HG03159 (cell line): ENCODE data around the gene FGF5.
"Not testable (repeated sequence)": the region's sequence is repeated elsewhere in the genome, so short reads cannot be mapped to it uniquely, and the experiment has no call there.

Experiments used
- ATAC-seq: cut with Tn5 transposase; IDR thresholded peaks from one replicate; pipeline ENCODE4 v1.9.1; 2021; ENCODE audit warnings: mild to moderate bottlenecking, moderate library complexity; ENCODE audit not compliant: unreplicated experiment

Gene FGF5, protein sequence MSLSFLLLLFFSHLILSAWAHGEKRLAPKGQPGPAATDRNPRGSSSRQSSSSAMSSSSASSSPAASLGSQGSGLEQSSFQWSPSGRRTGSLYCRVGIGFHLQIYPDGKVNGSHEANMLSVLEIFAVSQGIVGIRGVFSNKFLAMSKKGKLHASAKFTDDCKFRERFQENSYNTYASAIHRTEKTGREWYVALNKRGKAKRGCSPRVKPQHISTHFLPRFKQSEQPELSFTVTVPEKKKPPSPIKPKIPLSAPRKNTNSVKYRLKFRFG

DNA sequence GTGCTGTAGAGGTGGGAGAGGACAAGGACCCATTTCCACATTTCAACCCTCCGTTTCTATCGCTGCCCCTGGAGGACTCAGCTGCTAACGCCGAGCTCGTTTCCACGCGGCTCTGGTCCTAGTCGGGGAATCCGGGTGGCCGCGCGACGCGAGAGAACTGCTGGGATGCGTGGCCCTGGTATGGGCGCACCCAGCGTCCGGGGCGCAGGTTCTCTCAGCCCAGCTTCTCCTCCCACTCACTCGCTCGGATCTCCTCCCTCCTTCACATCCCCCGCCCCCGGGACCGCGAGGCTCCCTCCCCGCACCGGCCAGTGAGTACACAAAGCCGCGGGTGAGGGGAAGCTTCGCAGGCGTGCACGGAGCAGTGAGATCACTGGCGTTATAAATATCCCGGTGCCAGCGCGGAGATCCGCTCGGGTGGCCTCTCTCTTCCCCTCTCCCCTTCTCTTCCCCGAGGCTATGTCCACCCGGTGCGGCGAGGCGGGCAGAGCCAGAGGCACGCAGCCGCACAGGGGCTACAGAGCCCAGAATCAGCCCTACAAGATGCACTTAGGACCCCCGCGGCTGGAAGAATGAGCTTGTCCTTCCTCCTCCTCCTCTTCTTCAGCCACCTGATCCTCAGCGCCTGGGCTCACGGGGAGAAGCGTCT is at the start of gene FGF5:
Gene FGF5, plus strand, starts transcription at position 412 of the 649 bp plus-strand sequence. Its CDS starts 161 bp downstream, at position 573.
- ATAC-seq: peak; percentile 38

DNA sequence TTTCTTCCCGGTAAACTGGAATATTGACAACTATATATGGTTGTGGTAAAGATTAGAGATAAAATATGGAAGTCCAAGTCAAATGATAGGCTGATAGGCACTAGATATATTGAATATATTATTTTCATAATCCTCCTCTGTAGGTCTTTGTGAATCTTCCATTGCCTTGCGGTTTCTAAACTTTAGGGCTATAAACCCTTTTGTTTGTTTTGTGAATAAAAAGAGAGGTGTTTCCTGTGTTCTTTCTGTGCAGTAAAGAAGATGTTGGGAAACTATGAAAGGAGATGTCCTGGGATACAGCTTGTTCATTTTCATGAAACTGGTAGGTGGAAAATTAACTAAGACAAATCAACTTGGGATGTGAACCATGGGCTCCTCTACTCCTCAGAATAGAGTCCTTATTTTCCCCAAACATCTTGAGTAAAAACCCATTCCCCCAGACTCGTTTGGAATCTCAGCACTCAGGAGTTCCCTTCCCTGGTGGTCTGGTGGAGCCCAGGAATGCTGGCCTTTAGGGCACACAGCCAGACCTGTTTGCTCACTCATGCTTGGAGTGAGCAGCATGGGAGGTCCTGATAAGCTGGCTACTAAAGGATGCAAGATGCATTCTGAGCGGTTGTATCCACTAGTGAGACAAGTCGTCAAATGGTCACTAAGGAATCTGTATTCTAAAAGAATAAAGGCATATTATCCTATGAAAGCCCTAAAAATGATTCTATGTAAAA is 47.0 kb upstream of the FGF5 start:
- ATAC-seq: no peak

DNA sequence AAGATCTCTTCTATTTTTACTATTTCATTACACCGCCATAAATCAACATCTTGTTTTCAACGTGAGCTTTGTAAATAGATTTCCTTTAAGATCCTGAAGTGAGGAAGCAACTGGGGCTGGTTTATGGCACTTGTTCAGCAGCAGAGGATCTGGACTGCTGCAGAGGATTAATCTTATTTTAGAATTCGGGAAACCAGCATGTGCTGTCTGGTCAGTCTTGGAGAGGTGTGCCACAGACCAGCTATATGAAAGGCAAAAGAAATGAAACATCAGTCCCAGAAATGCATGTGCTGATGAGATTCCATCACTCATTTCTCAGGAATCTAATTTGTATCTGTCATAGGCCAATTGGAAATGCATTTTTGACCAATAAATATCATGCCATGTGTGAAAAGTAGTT is 45.8 kb upstream of the FGF5 start:
- no peak for ATAC-seq

DNA sequence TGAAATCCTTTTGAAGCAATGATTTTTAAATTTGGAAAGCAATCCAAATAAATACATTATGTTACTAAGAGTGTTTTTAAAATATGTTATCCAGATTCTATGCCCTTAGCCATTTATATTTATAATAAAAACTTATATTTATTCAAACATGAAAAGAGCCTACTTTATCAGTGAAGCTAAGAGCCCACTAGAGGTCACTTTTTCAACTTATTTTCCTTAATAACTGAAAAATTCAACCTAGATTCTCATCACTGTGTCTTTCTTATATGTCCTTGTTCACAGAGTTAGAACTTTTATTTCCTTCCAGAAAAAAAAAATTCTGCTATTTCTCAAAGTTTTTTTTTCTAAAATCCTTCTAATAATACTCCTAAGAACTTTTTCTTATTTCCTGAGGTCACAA is 45.3 kb upstream of the FGF5 start:
- no peak for ATAC-seq

DNA sequence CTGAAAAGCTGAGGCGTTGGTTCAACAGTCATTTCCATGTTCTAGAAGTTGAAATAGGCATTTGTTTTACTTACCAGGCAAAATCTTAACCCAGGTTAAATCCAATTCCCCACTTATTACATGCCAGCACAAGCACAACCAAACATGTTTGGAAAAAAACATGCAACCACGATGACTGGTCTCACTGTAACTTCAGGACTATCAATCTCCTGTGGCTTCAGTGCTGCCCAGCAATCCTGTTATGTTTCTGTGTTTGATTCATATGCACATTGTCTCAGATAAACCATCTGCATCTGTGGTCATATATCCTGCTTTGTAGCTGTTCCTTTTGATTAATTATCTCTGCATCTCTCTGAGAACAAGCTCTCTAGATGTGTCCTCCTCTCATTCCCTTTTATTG is 40.9 kb upstream of the FGF5 start:
- ATAC-seq: no peak

DNA sequence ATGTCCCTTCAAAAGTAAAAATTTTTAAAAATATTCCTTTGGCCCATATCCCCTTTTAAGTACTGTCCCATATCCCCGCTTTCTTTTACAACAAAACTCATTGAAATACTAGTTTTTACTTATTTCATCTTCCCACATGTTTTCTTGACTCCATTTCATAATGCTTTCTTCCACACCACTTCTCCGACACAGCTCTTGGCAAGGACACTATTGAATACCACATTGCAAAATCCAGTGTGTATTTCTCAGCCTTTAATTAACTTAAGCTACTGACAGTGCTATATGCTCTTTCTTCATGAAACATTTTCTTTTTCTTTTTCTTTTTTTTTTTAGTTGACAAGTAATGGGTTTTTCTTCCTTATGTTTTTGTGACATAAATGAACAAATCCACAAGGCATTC is 40.4 kb upstream of the FGF5 start:
- no peak for ATAC-seq

DNA sequence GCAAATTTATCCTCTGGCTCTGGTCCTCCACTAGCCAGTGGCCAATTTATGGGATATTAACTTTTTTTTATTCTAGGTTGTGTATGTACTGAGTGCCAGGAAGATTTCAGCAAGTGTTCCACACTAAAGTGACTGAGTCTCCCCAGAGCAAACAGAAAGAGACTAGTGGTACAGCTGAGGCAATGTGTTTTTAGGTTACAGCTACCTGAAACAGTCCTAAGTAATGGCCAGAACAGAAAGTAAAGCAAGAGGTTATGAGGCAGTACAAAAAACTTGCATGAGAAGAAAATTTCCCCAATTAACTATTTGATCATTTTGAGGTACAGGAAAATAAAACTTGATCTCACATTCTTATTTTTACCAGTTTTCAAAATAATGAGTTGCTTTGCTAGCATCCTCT is 38.0 kb upstream of the FGF5 start:
- no peak for ATAC-seq

DNA sequence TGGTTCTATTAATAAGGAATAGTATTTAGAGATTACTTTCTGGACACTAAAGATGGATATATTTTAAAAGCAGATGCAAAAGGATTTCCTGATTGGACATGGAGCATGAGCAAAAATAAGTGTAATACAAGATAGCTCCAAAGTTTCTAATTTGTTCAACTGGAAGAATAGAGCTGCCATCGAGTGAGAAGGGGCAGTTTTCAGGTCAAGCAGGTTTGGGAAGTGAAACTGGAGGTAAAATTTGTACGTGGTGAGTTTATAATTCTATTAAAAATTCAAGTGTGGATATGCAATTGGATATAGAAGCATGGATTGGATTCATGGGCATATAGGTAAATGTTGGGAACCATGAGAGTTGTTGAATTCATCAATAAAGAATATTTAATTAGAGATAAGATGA is 37.3 kb upstream of the FGF5 start:
- ATAC-seq: no peak

DNA sequence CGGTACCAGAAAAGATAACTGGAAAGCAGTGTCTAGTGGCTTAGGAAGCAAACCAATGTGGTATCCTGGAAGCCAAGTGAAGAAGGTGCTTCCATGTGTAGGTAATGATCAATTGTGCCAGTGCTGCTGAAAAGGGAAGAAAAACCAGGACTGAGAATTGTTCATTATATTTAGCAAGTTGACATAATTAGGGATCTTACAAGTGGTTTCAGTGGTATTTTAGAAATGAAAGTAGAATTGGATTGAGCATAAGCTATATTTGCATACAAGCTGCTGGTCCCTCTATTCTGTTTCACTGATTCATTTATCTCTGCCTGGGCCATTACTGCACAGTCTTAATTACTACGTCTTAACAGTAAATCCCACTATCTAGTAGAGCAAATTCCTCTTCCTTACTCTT is 36.9 kb upstream of the FGF5 start:
- peak; percentile 95 for ATAC-seq

DNA sequence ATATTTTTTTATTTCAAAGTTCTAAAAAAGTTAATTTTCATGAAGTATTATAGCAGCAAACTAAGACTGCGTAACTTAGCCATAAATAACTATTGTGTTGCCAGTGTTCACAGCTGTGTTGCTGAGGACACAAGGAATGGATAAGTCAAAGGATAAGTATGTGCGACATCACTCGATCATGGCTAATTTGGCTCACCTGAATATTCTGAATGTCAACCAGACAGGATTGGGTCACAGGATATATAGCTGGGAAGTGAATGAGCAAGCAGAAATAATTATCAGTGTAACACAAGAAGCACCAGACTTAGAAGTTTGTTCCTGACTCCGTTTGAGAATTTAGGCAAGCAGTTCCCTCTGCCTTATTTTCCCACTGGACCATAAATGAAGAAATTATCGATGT is 35.3 kb upstream of the FGF5 start:
- no peak for ATAC-seq

DNA sequence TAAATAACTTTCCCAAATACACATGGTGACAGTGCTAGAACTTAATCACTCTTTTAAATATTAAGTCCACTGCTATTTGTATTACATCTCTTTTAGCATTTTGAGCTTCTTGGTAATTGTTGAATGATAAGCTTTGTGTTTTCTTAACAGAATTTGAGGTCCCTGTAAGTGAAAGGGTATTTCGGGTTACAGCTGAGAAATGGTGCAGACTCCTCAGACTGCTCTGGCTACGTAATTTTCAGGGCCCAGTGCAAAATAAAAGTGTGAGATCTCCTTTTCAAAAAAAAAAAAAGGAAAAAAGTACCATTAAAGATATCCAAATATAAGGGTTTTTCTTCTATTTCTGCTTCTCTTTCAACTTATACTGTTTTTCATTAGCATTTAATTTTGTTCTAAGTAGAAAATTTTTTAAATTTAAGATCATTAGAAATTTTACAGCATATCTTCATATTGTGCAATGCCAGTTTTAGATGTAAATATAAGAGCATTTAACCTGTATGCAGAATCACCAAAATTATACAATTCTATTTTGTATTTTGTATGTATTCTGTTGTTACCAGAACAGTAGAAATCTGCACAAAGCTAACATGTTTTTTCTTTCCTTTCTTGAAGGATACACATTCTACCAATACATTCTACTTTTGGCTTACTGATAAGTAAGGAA is 33.6 kb upstream of the FGF5 start:
- ATAC-seq: no peak

DNA sequence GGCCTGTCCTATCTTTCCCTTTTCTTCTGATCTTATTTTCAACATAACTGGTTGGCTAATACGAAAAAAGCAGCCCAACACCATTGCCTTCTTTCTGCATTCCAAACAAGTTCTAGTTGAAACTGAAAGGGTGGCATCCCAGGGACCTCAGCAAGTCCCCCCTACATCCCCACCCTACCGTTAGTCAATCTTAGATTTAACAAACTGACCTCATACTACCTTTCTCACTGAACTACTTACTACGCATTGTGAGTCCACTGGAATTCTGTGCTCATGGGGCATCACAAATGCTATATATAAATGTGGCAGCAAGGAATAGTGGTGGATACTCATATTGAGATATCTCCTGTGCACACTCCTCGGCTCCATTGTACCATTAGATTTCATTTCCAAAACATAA is 33.1 kb upstream of the FGF5 start:
- ATAC-seq: no peak

DNA sequence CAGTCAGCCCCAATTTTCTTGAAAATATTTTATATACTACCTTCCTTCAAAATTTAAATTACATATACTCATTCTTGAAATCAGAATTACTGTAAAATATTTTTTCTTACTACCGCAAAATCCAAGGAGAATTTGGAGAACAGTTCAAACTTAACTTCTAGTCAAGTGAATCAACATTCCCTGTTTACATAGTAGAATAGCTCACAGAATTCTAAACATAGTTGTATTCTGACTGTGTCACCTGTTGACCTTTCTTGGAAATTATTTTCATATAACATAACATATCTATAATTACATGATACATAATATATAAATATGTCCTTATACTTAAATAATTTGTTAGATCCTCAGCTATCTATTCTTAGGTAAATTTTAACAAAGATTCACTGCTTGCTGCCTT is 31.0 kb upstream of the FGF5 start:
- no peak for ATAC-seq

DNA sequence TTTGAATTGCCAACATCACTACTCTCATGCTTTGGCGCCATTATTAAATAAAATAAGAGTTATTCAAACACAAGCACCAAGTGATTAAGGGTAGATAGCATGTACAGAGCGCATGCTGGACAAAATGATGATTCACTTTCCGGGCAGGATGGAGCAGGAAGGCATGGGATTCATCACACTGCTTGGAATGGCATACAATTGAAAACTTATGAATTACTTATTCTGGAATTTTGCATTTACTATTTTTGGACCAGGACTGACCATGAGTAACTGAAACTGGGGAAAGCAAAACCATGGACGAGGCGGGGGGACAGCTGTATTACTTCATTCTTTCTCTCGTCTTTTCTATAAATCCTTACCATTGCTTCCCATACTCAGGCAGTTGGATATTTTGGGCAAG is 28.5 kb upstream of the FGF5 start:
- no peak for ATAC-seq

DNA sequence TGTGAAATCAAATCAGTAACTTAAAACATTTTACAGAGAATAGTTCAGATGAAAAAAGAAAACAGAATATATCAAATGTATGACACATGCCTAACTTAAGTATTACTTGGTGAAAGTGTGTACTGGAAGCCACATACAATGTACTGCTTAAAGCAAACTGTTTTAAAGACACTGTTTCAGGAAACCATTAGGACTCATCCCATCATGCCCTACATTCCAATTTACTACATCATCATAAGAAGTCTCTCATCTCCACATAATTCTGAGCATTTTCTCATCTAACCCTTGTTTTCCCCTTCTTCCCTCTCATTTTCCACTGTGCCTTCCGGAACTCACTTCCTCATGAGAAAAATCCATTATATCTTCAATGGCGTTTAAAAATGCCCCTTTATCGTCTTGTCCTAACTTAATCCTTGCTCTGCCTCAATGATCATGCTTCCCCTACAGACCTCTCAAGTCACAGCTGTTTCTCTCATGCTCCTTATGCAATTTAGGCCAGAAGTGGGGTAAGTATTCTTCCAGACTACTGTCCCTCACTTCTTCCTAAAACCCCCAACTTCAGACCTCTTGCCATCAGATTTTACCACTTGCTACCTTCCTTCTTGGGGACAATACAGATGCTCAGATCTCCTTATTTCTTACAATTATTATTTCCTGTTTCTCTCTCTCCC is 26.8 kb upstream of the FGF5 start:
- ATAC-seq: no peak

DNA sequence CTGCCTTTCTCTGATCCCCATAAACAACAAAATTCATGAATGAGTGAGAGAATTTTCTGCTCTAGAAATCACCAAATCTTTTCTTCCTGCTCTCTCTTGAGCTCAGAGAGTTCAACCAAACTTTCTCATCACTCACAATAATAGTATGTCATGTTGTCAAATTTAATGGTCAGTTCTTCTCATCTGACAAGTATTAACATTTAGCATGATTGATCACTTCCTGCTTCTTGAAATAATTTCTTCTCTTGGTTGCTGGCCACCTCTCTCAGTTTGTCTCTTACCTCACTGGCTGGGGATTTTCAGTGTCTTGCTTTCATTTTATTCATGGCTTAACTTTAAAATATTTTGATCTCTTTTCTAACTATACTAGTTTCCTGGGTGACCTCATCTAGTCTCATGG is 25.5 kb upstream of the FGF5 start:
- ATAC-seq: no peak

DNA sequence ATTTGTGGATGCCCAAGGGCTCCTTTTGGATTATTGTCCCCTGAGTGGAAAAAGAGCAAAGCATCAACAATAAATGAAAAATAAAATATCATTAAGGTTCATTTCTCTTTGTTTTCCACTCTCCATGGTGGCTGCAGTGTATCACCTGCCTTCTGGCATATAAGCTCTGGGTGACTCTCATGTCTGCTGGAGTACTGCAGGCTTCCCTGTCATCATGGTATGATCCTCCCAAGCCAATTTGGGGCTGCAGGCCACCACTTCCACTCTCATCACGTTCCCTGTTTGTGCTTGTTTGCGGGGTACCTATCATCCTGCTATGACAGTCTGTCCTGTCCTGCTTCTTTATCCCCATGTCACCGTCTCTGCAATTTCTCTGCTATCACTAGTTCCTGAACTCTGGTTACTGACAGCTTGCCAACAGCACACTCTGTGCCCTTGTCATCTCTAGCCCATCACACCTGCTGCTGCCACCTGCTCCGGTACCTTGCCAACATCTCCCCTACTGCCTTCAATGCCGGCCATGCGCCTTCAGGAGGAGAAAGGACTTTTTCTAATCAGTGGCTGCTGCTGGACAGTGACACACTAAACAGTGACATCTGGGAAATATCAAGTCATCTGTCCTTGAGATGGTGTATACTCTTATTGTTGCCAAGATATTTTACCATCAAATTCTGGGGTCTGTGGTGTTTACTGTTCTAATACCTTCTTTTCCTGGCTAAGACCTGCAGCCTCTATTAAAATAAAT is 23.0 kb upstream of the FGF5 start:
- no peak for ATAC-seq

DNA sequence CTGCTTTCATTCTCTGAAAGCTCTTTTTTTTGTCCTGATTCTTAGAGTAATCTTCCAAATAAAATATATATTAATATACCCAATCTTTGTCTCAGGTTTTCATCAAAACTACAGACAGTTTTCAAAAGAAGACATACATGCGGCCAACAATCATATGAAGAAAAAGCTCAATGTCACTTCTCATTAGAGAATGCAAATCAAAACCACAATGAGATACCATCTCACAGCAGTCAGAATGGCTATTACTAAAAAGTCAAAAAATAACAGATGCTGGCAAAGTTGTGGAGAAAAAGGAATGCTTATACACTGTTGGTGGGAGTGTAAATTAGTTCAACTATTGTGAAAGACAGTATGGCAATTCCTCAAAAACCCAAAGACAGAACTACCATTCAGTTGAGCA is 19.0 kb upstream of the FGF5 start:
- not testable (repeated sequence) for ATAC-seq

DNA sequence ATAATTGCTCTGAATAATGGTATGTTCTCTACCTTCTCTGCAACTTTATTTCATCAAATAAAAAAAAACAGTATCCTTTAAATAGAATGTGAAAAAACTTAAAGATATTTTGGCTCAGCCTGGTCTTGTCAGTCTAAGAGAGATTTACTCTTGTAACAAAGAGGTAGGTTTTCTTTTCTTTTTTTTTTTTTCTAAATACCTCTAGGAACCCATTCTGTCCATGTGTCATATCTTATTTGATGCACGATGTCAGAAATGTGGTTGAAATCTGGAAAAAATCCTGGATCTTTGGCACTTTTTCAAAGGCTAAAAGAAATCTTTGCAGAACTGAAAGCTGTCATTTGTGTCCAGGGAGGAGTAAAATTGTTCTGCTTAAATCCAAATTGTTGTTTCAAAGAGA is 17.3 kb upstream of the FGF5 start:
- no peak for ATAC-seq

DNA sequence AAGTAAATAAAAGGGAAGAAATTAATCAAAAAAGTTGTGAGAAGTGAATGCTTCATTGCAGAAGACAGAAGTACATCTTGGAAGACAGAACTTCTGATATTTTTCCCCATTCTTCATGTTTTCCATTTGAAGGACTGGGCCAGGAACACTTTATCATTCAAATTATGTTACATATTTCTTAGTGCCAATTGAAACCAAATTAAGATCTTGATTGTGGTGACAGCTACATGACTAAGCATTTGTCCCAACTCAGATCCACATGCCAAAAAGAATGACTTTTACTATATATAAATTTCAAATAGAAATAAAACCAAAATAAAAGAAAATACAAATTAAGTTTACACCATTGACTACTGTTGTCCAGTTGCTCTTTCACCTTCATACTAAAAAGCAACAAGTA is 14.0 kb upstream of the FGF5 start:
- no peak for ATAC-seq

DNA sequence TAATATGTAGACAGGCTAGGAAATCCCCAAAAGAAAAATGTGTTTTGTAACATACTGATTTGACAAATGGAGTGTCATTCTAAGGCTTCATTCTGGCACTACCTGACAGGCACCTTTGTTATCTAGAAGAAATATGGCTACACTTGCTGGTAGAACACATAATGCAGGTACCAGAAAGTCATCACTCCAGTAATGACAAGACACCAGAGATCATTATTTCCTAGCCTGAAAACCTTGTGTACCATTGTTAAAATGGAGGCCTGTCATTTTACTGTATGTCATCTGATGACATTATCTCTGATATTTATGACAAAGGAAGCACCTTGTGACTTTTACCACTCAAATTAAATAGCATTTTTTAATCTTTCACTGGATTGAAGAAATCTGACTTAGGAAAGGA is 13.5 kb upstream of the FGF5 start:
- ATAC-seq: no peak
